Measurements from ENCODE around the gene ATP2A1.

The ATP2A1 gene

GRCh38 chr16:28878083-28878926 is at the start of gene ATP2A1:
TSS of gene ATP2A1 (plus strand) at chr16:28878488. CDS start at chr16:28878672, 184 bp downstream.
- no peak for FAIRE-seq

GRCh38 chr16:28829747-28830146 is 48.5 kb upstream of the ATP2A1 start:
- no peak for FAIRE-seq

GRCh38 chr16:28830531-28830930 is 47.8 kb upstream of the ATP2A1 start:
- FAIRE-seq = no peak

GRCh38 chr16:28834349-28834748 is 43.9 kb upstream of the ATP2A1 start:
- FAIRE-seq = no peak

GRCh38 chr16:28834873-28835863 is 43.1 kb upstream of the ATP2A1 start:
- FAIRE-seq = no peak

GRCh38 chr16:28835864-28836760 is 42.2 kb upstream of the ATP2A1 start:
- FAIRE-seq = no peak

GRCh38 chr16:28836761-28837064 is 41.6 kb upstream of the ATP2A1 start:
- FAIRE-seq = no peak

GRCh38 chr16:28837672-28838557 is 40.4 kb upstream of the ATP2A1 start:
- no peak for FAIRE-seq

GRCh38 chr16:28838558-28838918 is 39.8 kb upstream of the ATP2A1 start:
- no peak for FAIRE-seq

- no peak for FAIRE-seq
Observed at GRCh38 chr16:28839004-28839639, 39.2 kb upstream of the ATP2A1 start.

GRCh38 chr16:28839899-28840298 is 38.4 kb upstream of the ATP2A1 start:
- FAIRE-seq = peak; percentile 91

- FAIRE-seq = no peak
Observed at GRCh38 chr16:28842696-28843095, 35.6 kb upstream of the ATP2A1 start.

GRCh38 chr16:28843766-28844165 is 34.5 kb upstream of the ATP2A1 start:
- FAIRE-seq = no peak

GRCh38 chr16:28844226-28844885 is 33.9 kb upstream of the ATP2A1 start:
- FAIRE-seq = no peak

GRCh38 chr16:28845293-28845692 is 33.0 kb upstream of the ATP2A1 start:
- FAIRE-seq = peak; percentile 90

- FAIRE-seq = no peak
Observed at GRCh38 chr16:28845761-28846079, 32.6 kb upstream of the ATP2A1 start.

- peak; percentile 99 for FAIRE-seq
Observed at GRCh38 chr16:28846080-28846932, 32.0 kb upstream of the ATP2A1 start, which contains the start of gene TUFM. TSS of gene TUFM (minus strand) at chr16:28846348. CDS start at chr16:28846269, 79 bp downstream.

- FAIRE-seq = no peak
Observed at GRCh38 chr16:28846933-28847273, 31.4 kb upstream of the ATP2A1 start.

GRCh38 chr16:28858421-28858820 is 19.9 kb upstream of the ATP2A1 start:
- FAIRE-seq = no peak

- no peak for FAIRE-seq
Observed at GRCh38 chr16:28859326-28859725, 19.0 kb upstream of the ATP2A1 start.
